Sciatic nerve (tissue), 2 donors: ENCODE results near the gene PP2D1. TPM values are rescaled to one million over a fixed set of nuclear protein-coding genes. Genes with fewer than 3 reads are reported as not detected.
"Not testable (repeated sequence)": the region's sequence is repeated elsewhere in the genome, so short reads cannot be mapped to it uniquely, and the experiment has no call there.

Experiments
- ATAC-seq: fragments of 200-7000 bp; cut with Tn5 transposase; one replicate; pipeline ENCODE4 v1.9.1; 2020; ENCODE audit warnings: mild to moderate bottlenecking, moderate library complexity
- DNase-seq: peaks from one replicate; pipeline ENCODE4 v3.0.0-alpha.2; 2020; ENCODE audit warnings: low spot score
- intact Hi-C: fragments of 100-400 bp; cut with DNase I; formaldehyde crosslinking; loops from one replicate; pipeline ENCODE4 v1.14.2; 2022
- total RNA-seq: library from RNA; stranded (reverse); fragmentation: NEBNext Ultra II Directional; extraction: Animal tissue kit (Norgen Biotek cat#: 25700); gene quantifications from one replicate; pipeline ENCODE4 v1.2.1, GENCODE V29; 2021
- donor health status: DM: no; HTN: no; CAD: no.
- donor health status: DM: no; HTN: no; CAD: no.

The PP2D1 gene
- total RNA-seq, 1 donor from 2014 or later, result not detected

DNA sequence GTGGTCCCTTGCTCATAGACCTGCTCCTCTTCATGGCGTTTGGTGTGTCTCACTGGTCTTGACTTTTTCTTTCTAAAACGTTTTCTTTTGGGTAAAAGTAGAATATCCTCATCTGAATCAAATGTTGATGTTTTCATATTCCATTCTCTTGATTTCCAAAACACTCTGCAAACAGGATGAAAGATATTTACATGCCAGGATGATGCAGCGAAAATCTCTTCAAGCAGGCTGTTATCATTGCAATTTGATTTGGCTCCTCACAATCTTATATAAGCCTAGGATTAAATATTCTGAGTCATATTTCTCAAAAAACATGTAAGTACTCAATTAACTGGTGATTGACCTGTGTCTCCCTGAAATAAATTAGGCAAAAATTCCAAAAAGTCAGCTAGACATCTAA, 10.1 kb downstream of the PP2D1 start:
- intact Hi-C loops, result no loop called here
- no peak for ATAC-seq

DNA sequence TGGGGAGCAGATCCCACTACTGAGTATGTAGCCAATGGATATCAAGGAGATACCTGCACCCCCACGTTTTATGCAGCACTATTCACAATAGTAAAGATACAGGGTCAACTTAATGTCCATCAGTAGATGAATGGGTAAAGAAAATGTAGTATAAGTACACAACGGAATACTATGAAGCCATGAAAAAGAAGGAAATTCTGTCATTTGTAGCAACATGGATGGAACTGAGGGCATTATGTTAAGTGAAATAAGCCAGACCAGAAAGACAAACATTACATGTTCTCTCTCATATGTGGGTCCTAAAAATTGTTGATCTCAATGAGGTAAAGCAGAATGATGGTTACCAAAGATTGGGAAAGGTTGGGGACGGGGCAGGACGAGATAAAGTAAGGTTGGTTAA, 14.6 kb downstream of the PP2D1 start:
- intact Hi-C loops, result no loop called here
- ATAC-seq, result no peak

More for the DNA sequence above, 10.1 kb downstream of the PP2D1 start:
- no peak for DNase-seq

DNA sequence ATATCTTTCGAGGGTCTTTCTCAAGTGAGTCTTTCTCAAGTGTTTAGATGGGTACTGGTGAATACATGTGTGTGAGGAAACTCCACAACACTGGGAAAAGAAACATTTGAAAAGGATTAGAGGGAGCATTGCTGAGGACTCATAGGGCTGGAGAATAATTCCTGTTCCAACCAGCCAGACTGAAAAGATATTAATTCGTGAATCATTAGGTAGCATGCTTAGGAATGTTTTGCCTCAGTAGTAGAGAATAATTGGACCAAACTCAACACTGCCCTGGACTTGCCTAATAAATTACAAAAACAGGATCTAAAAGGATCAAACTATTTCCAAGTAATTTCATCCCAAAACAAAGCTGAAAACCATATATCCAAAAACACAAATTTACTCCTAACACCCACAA, 17.3 kb downstream of the PP2D1 start:
- intact Hi-C loops, result no loop called here
- no peak for ATAC-seq
- DNase-seq, result no peak

More for the DNA sequence above, 14.6 kb downstream of the PP2D1 start:
- no peak for DNase-seq

- ATAC-seq, intact Hi-C loops, DNase-seq: not testable (repeated sequence)
Measured at GRCh38 chr3:19988904-19989303, 23.2 kb downstream of the PP2D1 start.

GRCh38 chr3:19972054-19972453, 40.0 kb downstream of the PP2D1 start:
- intact Hi-C loops, result no loop called here
- ATAC-seq, result no peak

GRCh38 chr3:19970327-19970726, 41.7 kb downstream of the PP2D1 start:
- DNase-seq, result no peak
- intact Hi-C loops, result no loop called here
- no peak for ATAC-seq

More at GRCh38 chr3:19972054-19972453, 40.0 kb downstream of the PP2D1 start:
- DNase-seq, result no peak

DNA sequence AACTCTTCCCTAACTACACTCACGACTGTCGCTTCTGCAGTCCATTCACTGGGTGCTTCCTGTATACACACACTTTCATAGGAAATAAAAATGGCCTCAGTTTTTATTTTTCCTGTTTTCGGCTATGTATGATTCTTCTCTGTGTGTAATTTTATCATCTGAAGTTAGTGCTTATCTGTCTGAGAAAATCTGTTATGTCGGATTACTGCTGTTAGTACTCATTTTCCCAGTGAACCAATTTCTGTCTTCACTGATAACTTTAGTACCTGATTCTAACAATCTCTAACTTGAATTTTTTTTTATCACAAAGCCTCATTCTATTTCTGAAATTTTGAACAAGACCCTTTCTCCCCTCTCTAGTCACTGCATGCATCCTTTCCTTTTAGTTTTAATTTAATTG, 44.3 kb downstream of the PP2D1 start:
- intact Hi-C loops, result no loop called here
- ATAC-seq (no peak), DNase-seq (no peak)

DNA sequence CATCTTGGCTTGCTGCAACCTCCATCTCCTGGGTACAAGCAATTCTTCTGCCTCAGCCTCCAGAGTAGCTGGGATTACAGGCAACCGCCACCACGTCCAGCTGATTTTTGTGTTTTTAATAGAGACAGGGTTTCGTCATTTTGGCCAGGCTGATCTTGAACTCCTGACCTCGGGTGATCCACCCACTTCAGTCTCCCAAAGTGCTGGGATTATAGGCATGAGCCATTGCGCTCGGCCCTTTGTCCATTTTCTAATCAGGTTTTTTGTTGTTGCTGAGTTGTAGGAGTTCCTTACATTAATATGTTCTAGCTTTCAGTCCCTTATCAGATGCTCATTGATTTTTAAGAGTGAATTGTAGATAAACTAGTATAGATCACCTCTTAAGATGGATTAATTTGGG, 44.9 kb downstream of the PP2D1 start:
- DNase-seq (no peak), ATAC-seq (no peak)
- intact Hi-C loops, result no loop called here

GRCh38 chr3:19961960-19962359, 50.1 kb downstream of the PP2D1 start:
- intact Hi-C loops, result no loop called here
- DNase-seq, result no peak
- no peak for ATAC-seq

DNA sequence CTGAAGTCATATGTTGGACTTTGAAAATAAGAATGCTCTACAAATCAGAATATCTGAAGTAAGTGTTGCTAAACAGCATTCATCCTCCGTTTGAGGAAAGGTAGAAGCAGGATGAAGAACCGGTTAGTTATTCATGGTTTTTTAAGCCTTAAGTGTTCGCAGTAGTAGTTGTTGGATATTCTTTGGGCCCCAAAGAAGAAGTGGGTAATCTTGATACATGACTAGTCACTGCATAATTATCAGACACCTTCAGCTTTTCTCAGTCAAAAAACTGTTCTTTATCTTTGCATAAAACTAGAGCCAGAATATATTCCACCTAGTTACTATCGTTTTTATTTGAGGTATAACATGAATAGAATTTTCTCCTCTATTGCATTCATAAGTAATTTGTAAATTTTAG, 51.4 kb downstream of the PP2D1 start:
- no peak for ATAC-seq
- intact Hi-C loops, result no loop called here
- DNase-seq, result no peak

GRCh38 chr3:19959505-19959904, 52.6 kb downstream of the PP2D1 start:
- no peak for ATAC-seq
- no peak for DNase-seq
- intact Hi-C loops, result no loop called here

DNA sequence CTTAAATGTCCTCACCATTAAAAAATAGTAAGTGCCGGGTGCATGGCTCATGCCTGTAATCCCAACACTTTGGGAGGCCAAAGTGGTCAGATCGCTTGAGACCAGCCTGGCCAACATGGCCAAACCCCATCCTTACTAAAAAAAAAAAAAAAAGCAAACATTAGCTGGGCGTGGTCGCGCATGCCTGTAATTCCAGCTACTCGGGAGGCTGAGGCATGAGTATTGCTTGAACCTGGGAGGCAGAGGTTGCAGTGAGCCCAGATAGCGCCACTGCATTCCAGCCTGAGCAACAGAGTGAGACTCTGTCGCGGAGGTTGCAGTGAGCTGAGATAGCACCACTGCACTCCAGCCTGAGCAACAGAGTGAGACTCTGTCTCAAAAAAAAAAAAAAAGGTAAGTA, 54.7 kb downstream of the PP2D1 start:
- DNase-seq, intact Hi-C loops, ATAC-seq: not testable (repeated sequence)

GRCh38 chr3:19954676-19955075, 57.4 kb downstream of the PP2D1 start:
- DNase-seq (no peak), ATAC-seq (no peak)
- intact Hi-C loops, result no loop called here

DNA sequence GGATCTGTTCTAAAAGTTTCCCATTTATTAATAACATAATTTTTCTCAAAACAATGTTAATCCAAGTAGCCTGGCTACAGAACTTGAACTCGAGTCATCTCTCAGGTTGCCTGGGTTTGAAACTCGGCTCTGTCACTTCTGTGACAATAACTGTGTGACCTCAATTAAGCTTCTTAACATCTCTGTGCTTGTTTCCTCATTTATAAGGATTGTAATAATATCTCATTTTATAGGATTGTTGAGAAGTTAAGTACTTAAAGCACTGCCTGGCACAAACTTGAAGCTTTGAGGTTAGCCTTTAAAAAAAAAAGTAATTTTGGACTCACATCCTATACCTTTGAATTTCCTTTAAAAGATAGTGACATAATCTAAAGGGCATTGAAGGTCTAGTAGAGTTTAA, 61.7 kb downstream of the PP2D1 start:
- intact Hi-C loops, result no loop called here
- ATAC-seq (no peak), DNase-seq (no peak)

DNA sequence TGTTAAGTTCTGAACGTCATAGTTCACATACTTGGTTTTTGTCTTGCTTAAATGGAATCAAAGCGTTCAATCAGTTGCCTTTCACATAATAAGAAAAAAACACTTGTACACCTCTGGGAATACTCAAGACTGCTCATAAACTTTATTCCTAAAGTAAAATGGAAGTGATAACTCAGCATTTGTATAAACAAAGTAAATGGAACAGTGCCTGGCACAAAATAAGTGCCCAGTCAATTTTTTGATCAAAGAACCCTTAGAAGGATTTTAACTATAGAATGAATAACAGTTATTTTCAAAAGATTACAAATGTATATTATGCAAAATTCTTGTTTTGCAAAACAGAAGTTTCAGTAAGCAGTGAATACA, 63.9 kb downstream of the PP2D1 start:
- ATAC-seq (no peak), DNase-seq (no peak)
- intact Hi-C loops, result loop anchor here (5.0 kb wide), 1 partner anchor 89 kb away; no protein-coding TSS in a partner anchor

DNA sequence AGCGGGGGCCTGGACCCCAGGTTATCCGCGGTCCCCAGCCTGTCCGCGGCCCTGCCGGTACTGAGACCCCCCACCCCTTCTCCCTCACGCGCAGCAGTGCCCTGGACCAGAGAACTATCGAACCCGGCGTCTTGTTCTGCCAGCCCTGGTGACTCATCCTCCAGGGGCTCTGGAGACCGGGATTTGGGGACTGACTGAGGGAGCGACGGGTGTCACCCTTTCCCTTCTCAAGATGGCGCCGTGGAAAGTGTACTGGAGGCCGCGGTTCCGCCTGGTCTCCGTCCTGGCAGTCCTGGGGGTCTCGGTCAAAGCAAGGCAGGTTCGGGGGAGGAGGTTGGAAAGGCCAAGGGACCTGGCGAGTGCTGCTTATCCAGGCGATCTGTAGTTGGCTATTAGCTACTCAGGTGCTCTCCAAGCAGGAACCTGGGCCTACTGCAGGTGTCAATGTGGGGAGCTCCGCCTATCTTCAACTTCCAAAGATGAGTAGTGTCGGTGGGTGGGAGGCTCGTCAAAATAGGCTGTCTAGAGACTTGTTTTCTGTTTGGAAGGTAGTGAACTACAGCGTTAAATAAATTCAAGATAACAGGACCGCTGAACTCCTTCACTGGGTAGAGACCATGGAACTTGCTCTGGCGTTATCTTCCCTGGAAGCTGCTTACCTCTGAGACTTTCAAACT, 64.4 kb downstream of the PP2D1 start:
- ATAC-seq, result peak; percentile 41
- intact Hi-C loops, result loop anchor here (5.0 kb wide), 1 partner anchor 90 kb away; no protein-coding TSS in a partner anchor

GRCh38 chr3:19946832-19947548, 65.1 kb downstream of the PP2D1 start, which contains the start of gene RAB5A:
TSS of gene RAB5A (plus strand) at chr3:19947097. CDS start at chr3:19950899, 3,802 bp downstream.
- ATAC-seq (peak; percentile 99), DNase-seq (peak; percentile 98)
- intact Hi-C loops, result loop anchor here (5.0 kb wide), 1 partner anchor 90 kb away; no protein-coding TSS in a partner anchor

More for the DNA sequence above, 64.4 kb downstream of the PP2D1 start:
- DNase-seq, result peak; percentile 70

- intact Hi-C loops, result loop anchor here (5.0 kb wide), 1 partner anchor 91 kb away; no protein-coding TSS in a partner anchor
- peak; percentile 6 for ATAC-seq
- DNase-seq, result peak; percentile 62
Measured at GRCh38 chr3:19945969-19946831, 65.9 kb downstream of the PP2D1 start.

DNA sequence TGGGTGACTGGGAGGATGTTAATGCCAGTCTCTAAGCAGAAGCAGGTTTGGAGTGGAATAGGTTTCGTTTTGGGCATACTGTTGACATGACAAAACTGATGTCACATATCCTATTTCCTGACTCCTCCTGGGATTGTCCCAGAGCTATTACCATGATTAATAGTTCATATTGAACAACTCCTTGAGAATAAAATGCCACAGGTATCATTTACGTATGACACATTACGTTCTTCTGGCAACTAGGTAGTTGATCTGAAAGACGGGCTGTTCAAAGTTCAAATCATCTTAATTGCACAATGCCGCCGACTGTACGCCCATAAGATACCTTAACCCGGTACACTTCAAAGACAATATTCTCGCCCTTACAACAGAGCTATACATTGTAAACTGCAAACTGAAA, 66.5 kb downstream of the PP2D1 start:
- intact Hi-C loops, result loop anchor here (5.0 kb wide), 1 partner anchor 92 kb away; no protein-coding TSS in a partner anchor
- no peak for DNase-seq
- ATAC-seq, result no peak
